ENCODE measurements around the gene RENBP.
A peak's percentile ranks its signal among the peaks of the same experiment; 100 is the strongest.

Gene RENBP

DNA sequence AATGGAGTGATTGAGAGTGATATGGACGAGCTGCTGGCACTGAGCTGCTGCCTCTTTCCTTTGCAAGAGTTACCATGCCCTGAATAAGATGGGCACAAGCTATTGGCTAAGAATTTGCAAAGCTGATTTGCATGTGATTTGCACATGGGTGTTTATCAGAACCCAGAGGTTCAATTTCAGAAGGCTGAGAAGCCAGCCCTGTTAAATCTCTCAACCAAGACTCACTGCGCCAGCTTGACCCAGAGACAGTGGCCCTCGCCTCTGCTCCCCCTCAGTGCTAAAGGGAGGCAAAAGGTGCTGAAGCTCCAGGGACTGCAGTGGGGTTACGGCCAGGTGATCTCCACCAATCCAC is 19.1 kb downstream of the RENBP start:
- FAIRE-seq (peak; percentile 98), DNase-seq (ENCODE audit: insufficient read length, low spot score) (no peak)
- TF ChIP-seq PAX5 (IDR thresholded peaks at IDR 0.05; ENCODE audit: insufficient read depth, low read length, severe bottlenecking) (no peak), TAF1 (IDR thresholded peaks at IDR 0.05; ENCODE audit: low read depth, low read length) (peak; percentile 43; the same call in 1 of the 2 replicates), POLR2AphosphoS5 (IDR thresholded peaks at IDR 0.05; ENCODE audit: low read depth, low read length) (no peak), POLR2A (IDR thresholded peaks at IDR 0.05; ENCODE audit: low read depth, low read length) (peak; percentile 82; the same call in 1 of the 2 replicates), POU2F2 (IDR thresholded peaks at IDR 0.05; ENCODE audit: low read depth, low read length) (peak; percentile 53), SPI1 (IDR thresholded peaks at IDR 0.05; ENCODE audit: low read depth, low read length) (no peak)

DNA sequence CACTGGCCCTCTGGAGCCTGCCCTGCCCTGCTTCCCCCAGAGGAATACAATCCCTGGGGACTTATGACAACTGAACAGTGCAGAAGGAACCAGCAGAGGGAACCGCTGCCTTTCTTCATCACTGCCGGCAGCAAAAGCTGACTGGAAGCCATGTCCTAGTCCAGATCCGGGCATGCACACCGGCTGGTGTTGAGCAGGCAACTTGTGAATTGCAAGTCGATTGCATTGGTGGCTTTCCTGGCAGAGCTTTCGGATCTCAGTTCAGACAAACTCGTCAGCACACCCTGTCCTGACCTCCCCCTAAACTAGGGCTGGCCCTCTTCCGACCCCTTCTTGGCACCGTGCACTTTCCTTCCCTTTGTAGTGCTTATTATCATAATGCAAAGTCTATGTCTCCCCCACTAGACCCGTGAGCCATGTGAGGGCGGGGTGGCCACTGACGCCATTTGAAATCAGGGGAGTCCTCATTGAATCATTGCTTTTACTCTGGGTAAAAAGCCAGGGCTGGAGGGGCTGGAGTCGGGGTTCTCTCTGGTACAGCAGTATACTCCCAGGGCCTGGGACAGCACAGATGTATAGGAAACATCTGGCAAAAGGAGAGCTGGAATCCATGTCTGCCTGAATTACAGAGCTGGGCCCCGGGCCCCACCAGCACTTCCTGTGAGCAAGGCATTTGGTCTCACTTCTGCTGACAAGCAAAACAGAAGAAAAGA is 20.1 kb downstream of the RENBP start:
- DNase-seq (ENCODE audit: insufficient read length, low spot score) (no peak), FAIRE-seq (peak; percentile 98)
- no peak for TF ChIP-seq PAX5 (IDR thresholded peaks at IDR 0.05; ENCODE audit: insufficient read depth, low read length, severe bottlenecking)
- TF ChIP-seq POU2F2 (IDR thresholded peaks at IDR 0.05; ENCODE audit: low read depth, low read length): no peak
- no peak for TF ChIP-seq POLR2AphosphoS5 (IDR thresholded peaks at IDR 0.05; ENCODE audit: low read depth, low read length)
- TF ChIP-seq SPI1 (IDR thresholded peaks at IDR 0.05; ENCODE audit: low read depth, low read length): peak; percentile 33

DNA sequence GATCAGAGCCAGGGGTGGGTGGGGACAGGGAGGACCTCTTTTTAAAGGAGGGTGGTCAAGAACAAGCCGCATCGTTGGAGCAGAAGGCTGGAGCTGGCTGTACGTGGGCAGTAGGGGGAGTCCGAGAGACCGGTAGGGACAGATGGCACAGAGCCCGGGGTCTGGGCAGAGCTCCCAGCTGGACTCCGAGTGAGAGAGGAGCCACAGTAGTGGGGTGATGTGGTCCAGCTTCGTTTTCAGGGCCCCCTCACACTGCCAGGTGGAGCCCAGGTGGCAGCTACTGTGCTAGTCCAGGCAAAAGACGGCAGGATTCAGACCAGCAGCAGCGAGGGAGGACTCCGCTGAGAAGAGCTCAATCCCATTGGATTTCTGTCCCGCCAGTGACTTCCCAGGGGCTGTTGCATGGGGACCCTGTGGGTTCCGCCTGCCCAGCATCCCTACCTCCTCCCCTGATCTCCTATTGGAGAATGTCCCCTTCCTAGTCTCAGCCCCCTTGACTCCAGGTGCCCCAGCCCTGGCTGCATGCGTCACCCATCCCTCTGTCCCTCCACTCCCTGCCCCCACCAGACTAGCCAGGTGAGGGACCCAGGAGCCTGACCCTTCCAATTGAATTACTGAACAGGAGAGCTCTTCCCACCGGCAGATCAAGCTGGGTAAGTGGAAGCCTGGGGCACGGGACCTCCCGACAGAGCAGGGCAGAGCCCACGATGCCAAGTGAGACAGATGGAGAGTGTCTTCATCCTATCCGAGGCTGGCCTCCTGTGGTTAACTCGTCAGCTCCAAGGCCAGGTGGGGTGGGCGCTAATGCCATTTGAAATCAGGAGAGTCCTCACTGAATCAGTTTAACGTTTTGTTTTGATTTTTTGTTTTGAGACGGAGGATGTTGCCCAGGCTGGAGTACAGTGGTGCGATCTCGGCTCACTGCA is 21.2 kb downstream of the RENBP start:
- TF ChIP-seq POLR2A (IDR thresholded peaks at IDR 0.05; ENCODE audit: low read depth, low read length): no peak
- no peak for TF ChIP-seq TAF1 (IDR thresholded peaks at IDR 0.05; ENCODE audit: low read depth, low read length)
- no peak for TF ChIP-seq PAX5 (IDR thresholded peaks at IDR 0.05; ENCODE audit: insufficient read depth, low read length, severe bottlenecking)
- no peak for TF ChIP-seq SPI1 (IDR thresholded peaks at IDR 0.05; ENCODE audit: low read depth, low read length)
- no peak for TF ChIP-seq POU2F2 (IDR thresholded peaks at IDR 0.05; ENCODE audit: low read depth, low read length)
- no peak for TF ChIP-seq POLR2AphosphoS5 (IDR thresholded peaks at IDR 0.05; ENCODE audit: low read depth, low read length)
- DNase-seq (ENCODE audit: insufficient read length, low spot score) (no peak), FAIRE-seq (peak; percentile 94)

DNA sequence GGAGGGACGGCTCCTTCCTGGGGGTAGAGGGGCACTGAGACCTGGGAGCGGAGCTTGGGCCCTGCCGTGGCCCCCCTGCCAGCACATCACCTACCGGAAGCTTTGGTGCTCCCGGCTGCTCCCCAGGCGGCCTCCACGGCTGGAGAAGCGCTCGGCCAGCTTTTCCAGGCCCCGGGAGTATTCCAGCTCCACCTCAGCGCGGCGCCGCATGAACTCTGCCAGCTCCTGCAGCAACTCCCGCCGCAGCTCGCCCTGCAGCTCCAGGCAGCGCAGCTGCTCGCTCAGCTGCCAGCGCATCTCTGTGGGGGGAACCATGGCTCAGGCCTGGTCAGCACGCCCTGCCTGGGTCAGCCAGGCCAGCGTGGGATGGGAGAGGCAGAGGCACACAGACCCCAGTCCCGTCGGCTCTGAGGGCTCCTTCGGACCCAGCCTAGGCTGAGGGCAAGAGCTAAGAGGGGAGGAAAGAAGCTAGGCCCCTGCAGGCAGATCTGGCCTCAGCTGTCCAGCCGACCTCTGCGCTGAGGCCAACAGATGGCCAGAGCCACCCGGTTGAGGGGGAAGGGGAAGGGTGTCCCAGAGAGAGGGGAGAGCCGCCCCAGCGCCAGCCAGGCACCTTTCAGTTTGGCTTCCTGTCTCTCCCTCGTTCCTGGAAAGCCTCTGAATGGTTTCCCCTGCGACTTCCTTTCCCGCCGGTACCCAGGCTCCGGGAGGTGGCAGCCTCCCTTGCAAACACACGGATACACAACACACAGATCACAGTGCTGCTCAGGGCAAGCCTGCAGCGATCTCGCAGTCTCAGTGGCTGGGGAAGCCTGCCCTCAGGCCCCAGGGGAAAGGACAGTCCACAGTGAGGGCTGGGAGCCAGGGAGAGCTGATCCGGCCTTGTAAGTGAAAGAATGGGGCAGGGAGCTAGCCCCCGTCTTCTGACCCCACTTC is 22.7 kb downstream of the RENBP start:
- TF ChIP-seq POU2F2 (IDR thresholded peaks at IDR 0.05; ENCODE audit: low read depth, low read length): no peak
- no peak for TF ChIP-seq TAF1 (IDR thresholded peaks at IDR 0.05; ENCODE audit: low read depth, low read length)
- no peak for TF ChIP-seq SPI1 (IDR thresholded peaks at IDR 0.05; ENCODE audit: low read depth, low read length)
- TF ChIP-seq POLR2A (IDR thresholded peaks at IDR 0.05; ENCODE audit: low read depth, low read length): no peak
- TF ChIP-seq POLR2AphosphoS5 (IDR thresholded peaks at IDR 0.05; ENCODE audit: low read depth, low read length): no peak
- DNase-seq (ENCODE audit: insufficient read length, low spot score) (no peak), FAIRE-seq (peak; percentile 13)

DNA sequence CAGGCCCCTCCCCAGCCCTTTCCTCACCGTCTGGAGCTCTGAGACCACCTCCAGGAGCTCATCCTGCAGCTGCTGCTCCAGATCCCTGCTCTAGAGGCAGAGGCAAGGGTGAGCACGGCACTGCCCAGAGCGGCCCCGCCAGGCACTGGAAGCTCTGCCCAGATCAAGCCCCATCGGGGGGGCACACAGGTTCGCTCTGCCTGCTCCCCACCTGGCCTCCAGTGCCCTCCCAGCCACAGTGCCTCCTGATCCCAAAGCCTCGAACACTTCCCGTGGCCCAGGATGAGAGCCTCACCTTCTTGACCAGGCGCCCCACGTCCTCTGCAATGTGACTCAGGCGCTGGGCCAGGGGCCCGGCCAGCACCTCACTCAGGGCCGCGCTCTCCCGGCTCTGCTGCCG is 23.4 kb downstream of the RENBP start:
- no peak for DNase-seq (ENCODE audit: insufficient read length, low spot score)
- no peak for FAIRE-seq
- TF ChIP-seq POU2F2 (IDR thresholded peaks at IDR 0.05; ENCODE audit: low read depth, low read length): no peak
- TF ChIP-seq SPI1 (IDR thresholded peaks at IDR 0.05; ENCODE audit: low read depth, low read length): no peak
- no peak for TF ChIP-seq POLR2AphosphoS5 (IDR thresholded peaks at IDR 0.05; ENCODE audit: low read depth, low read length)
- TF ChIP-seq PAX5 (IDR thresholded peaks at IDR 0.05; ENCODE audit: insufficient read depth, low read length, severe bottlenecking): no peak
- no peak for TF ChIP-seq TAF1 (IDR thresholded peaks at IDR 0.05; ENCODE audit: low read depth, low read length)
- TF ChIP-seq POLR2A (IDR thresholded peaks at IDR 0.05; ENCODE audit: low read depth, low read length): no peak

DNA sequence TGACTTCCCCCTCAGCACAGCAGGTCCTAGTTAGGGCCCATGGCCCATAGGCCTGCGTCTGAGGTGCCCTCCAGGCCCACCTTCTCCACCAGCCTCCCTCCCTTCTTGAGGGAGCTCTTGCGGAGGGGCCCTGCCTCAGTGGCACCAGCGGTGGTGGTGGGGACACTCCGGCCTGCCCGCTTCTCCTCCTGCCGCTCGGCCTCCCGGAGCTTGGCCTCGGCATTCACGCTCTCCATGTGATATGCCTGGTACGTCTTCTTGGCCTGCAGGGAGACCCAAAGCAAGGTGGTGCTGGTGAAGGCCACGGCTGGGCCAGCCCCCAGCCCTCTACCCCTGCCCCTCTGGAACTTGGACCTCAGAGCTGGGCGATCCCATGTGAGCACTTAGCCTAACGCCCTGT is 23.9 kb downstream of the RENBP start:
- no peak for FAIRE-seq
- TF ChIP-seq POU2F2 (IDR thresholded peaks at IDR 0.05; ENCODE audit: low read depth, low read length): no peak
- no peak for DNase-seq (ENCODE audit: insufficient read length, low spot score)

DNA sequence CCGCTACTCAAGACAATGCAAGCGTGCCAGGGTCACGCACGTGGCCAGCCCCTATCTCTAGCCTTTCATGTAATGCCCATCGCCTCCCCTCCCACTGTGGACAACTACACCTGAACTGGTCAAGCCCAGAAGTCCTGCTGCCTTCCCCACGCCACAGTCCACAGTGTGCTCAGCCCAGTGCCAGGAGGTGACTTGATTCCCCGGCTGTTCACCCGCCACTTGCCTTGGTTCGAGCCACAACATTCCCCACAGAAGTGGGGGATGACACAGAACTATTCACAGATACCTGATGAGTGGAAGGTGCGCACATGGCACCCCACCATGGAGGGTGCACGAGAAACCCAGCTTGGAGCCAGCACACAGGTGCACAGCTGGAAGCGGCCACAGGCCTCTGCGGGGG is 25.2 kb downstream of the RENBP start:
- DNase-seq (ENCODE audit: insufficient read length, low spot score) (no peak), FAIRE-seq (no peak)
- TF ChIP-seq TAF1 (IDR thresholded peaks at IDR 0.05; ENCODE audit: low read depth, low read length) (no peak), POLR2AphosphoS5 (IDR thresholded peaks at IDR 0.05; ENCODE audit: low read depth, low read length) (no peak), SPI1 (IDR thresholded peaks at IDR 0.05; ENCODE audit: low read depth, low read length) (no peak), POU2F2 (IDR thresholded peaks at IDR 0.05; ENCODE audit: low read depth, low read length) (no peak), PAX5 (IDR thresholded peaks at IDR 0.05; ENCODE audit: insufficient read depth, low read length, severe bottlenecking) (no peak), POLR2A (IDR thresholded peaks at IDR 0.05; ENCODE audit: low read depth, low read length) (no peak)

DNA sequence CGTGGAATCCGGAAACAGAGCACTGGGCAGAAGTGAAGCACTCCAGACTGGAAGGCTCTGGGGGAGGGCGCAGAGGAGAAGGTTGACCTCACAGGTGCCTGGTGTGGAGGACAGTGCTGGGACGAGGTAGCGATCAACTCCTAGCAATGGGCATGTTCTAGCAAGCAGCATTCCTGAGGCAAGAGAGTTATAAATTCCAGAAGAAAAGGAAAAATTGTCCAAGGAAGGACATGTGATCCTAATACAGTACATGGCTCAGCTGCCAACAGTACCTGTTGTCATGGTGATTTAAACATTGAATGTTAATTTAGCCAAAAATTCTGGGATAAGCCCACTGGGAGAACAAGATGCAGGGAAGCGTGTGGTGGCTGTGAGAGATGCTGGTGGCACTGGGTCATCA is 26.6 kb downstream of the RENBP start:
- TF ChIP-seq POLR2AphosphoS5 (IDR thresholded peaks at IDR 0.05; ENCODE audit: low read depth, low read length) (no peak), SPI1 (IDR thresholded peaks at IDR 0.05; ENCODE audit: low read depth, low read length) (no peak), POU2F2 (IDR thresholded peaks at IDR 0.05; ENCODE audit: low read depth, low read length) (no peak), POLR2A (IDR thresholded peaks at IDR 0.05; ENCODE audit: low read depth, low read length) (no peak), PAX5 (IDR thresholded peaks at IDR 0.05; ENCODE audit: insufficient read depth, low read length, severe bottlenecking) (no peak), TAF1 (IDR thresholded peaks at IDR 0.05; ENCODE audit: low read depth, low read length) (no peak)
- no peak for FAIRE-seq

DNA sequence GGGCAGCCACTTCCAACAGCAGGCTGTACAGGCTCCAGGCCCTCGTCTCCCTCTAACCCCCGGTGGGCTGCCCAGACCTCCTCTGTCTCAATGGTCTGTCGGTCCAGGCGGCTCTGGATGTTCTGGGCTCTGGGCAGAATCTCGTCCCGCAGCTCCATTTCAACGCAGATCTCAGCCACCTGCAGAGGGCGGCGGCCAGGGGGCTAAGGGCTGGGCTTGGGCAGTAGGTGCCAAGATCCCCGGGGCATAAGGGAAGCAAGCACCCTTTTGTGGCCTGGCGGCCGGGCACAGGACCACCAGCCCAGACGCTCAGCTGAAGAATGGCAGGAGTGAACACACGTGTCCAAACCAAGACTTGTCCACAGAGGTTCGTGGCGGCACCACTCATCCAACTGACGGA is 30.7 kb downstream of the RENBP start:
- DNase-seq (ENCODE audit: insufficient read length, low spot score) (no peak), FAIRE-seq (no peak)
- no peak for TF ChIP-seq SPI1 (IDR thresholded peaks at IDR 0.05; ENCODE audit: low read depth, low read length)

More for the DNA sequence above, 26.6 kb downstream of the RENBP start:
- no peak for DNase-seq (ENCODE audit: insufficient read length, low spot score)
